A549 (cell line): Measurements from ENCODE around the gene TMEM179. TPM values are rescaled to one million over a fixed set of nuclear protein-coding genes. Genes with fewer than 3 reads are reported as not detected.

ENCODE experiments used
- ATAC-seq, 2 experiments: fragments of 200-7000 bp in 1 of 2; fragments of >200 bp in 1 of 2; cut with Nextera tagmentation in 1 of 2; cut with Tn5 transposase in 1 of 2; 3 replicates each; pipeline versions ENCODE4 v1.8.0 to v1.9.1; 2018 to 2020; ENCODE audit warnings: mild to moderate bottlenecking in 1 of 2, moderate library complexity in 1 of 2
- CTCF ChIA-PET: fragments of 300-600 bp; sonication (Branson Sonifier 250); formaldehyde crosslinking; extraction: SDS; loops from one replicate; lab custom pipeline; 2021; ENCODE audit warnings: antibody characterized with exemption, inconsistent platforms; lab: Yijun Ruan, JAX
- POLR2A ChIA-PET: fragments of 350-600 bp; formaldehyde crosslinking; extraction: SDS; loops from one replicate; lab custom pipeline; 2021; ENCODE audit warnings: antibody characterized with exemption, inconsistent platforms; lab: Yijun Ruan, JAX
- DNase-seq, 2 experiments: peaks; one replicate each; pipeline versions ENCODE4 v3.0.0 to v3.0.0-alpha.2; 2011 to 2016; ENCODE audit warnings: low read depth in 1 of 2, low spot score in 1 of 2
- FAIRE-seq: peaks from 2 replicates; lab custom pipeline; 2011; peaks lifted over from hg19 to GRCh38; lab: Jason Lieb, UNC
- H3K27ac ChIP-seq, 2 experiments: fragments of >200 bp; sonication (Bioruptor Twin); formaldehyde crosslinking; 3 replicates each; pipeline ENCODE4 v1.5.1; 2016 to 2017
- H3K4me1 ChIP-seq: fragments of >200 bp; sonication (Bioruptor Twin); formaldehyde crosslinking; 3 replicates; pipeline ENCODE4 v1.6.1; 2016
- H3K4me2 ChIP-seq: fragments of >200 bp; sonication (Bioruptor Twin); formaldehyde crosslinking; 3 replicates; pipeline ENCODE4 v1.6.1; 2016
- H3K4me3 ChIP-seq: fragments of >200 bp; sonication (Bioruptor Twin); formaldehyde crosslinking; 3 replicates; pipeline ENCODE4 v1.5.1; 2016
- H3K9me3 ChIP-seq: fragments of >200 bp; sonication (Bioruptor Twin); formaldehyde crosslinking; 3 replicates; pipeline ENCODE4 v1.6.1; 2016
- BCL3 ChIP-seq: fragments of >200 bp; sonication (Bioruptor Twin); formaldehyde crosslinking; IDR thresholded peaks from 3 replicates; pipeline ENCODE4 v1.6.1; 2016
- CEBPB ChIP-seq, 2 experiments: fragments of >200 bp in 1 of 2; sonication (Bioruptor Twin) in 1 of 2; formaldehyde crosslinking in 1 of 2; IDR thresholded peaks; 2 replicates each; pipeline ENCODE4 v1.6.1; 2012 to 2016
- EHF ChIP-seq: fragments of 250-450 bp; sonication (Bioruptor Pico); IDR thresholded peaks from 2 replicates; pipeline ENCODE4 v1.5.0; 2020; ENCODE audit warnings: mild to moderate bottlenecking
- EP300 ChIP-seq, 2 experiments: fragments of >200 bp; sonication (Bioruptor Twin); formaldehyde crosslinking; IDR thresholded peaks; 2 replicates in 1 of 2; 3 replicates in 1 of 2; pipeline ENCODE4 v1.6.1; 2016 to 2017
- JUN ChIP-seq, 2 experiments: fragments of >200 bp; sonication (Bioruptor Twin); formaldehyde crosslinking; IDR thresholded peaks; 2 replicates in 1 of 2; 3 replicates in 1 of 2; pipeline ENCODE4 v1.6.1; 2016 to 2017
- JUNB ChIP-seq: fragments of >200 bp; sonication (Bioruptor Twin); formaldehyde crosslinking; IDR thresholded peaks from 2 replicates; pipeline ENCODE4 v1.6.1; 2016
- KDM1A ChIP-seq: fragments of 200-600 bp; sonication (generic); IDR thresholded peaks from 2 replicates; pipeline ENCODE4 v1.6.1; 2016; ENCODE audit warnings: low read depth, mild to moderate bottlenecking
- MYC ChIP-seq: IDR thresholded peaks from 2 replicates; pipeline ENCODE4 v1.6.1; 2012; ENCODE audit warnings: mild to moderate bottlenecking, inconsistent platforms, low read length, improper control_type of control experiment, borderline replicate concordance
- NR3C1 ChIP-seq: fragments of >200 bp; sonication (Bioruptor Twin); formaldehyde crosslinking; IDR thresholded peaks from 3 replicates; pipeline ENCODE4 v1.6.1; 2017
- PHF8 ChIP-seq: fragments of 200-600 bp; sonication (generic); IDR thresholded peaks from 2 replicates; pipeline ENCODE4 v1.6.1; 2016; ENCODE audit warnings: low read depth, mild to moderate bottlenecking, antibody characterized with exemption, moderate library complexity, borderline replicate concordance
- RARB ChIP-seq: fragments of 250-450 bp; sonication (Bioruptor Pico); IDR thresholded peaks from 2 replicates; pipeline ENCODE4 v1.8.0; 2021; ENCODE audit warnings: mild to moderate bottlenecking, moderate library complexity
- RCOR1 ChIP-seq: fragments of 150-350 bp; IDR thresholded peaks from 2 replicates; pipeline ENCODE4 v1.6.1; 2014; ENCODE audit warnings: antibody characterized with exemption, low read length, low read depth
- RFX5 ChIP-seq: fragments of 450-650 bp; IDR thresholded peaks from 2 replicates; pipeline ENCODE4 v1.7.1; 2014; ENCODE audit warnings: antibody characterized with exemption, mild to moderate bottlenecking, moderate library complexity
- RNF2 ChIP-seq: fragments of 200-600 bp; sonication (generic); IDR thresholded peaks from 2 replicates; pipeline ENCODE4 v1.6.1; 2016; ENCODE audit warnings: low read depth, mild to moderate bottlenecking, antibody characterized with exemption, moderate library complexity, borderline replicate concordance
- SMC3 ChIP-seq: fragments of >200 bp; sonication (Bioruptor Twin); formaldehyde crosslinking; IDR thresholded peaks from 3 replicates; pipeline ENCODE4 v1.6.1; 2018; ENCODE audit warnings: inconsistent platforms
- SREBF2 ChIP-seq: fragments of 450-650 bp; IDR thresholded peaks from 2 replicates; pipeline ENCODE4 v1.6.1; 2014; ENCODE audit warnings: mild to moderate bottlenecking, moderate library complexity
- ZC3H11A ChIP-seq: fragments of 450-650 bp; IDR thresholded peaks from 2 replicates; pipeline ENCODE4 v1.6.1; 2014; ENCODE audit warnings: antibody characterized with exemption, mild to moderate bottlenecking
- ZNF302 ChIP-seq: fragments of 250-450 bp; sonication (Bioruptor Pico); IDR thresholded peaks from 2 replicates; pipeline ENCODE4 v1.9.0; 2021; ENCODE audit warnings: inconsistent platforms, mild to moderate bottlenecking, moderate library complexity
- ZSCAN20 ChIP-seq: fragments of 250-450 bp; sonication (Bioruptor Pico); IDR thresholded peaks from 2 replicates; pipeline ENCODE4 v1.8.0; 2022; ENCODE audit warnings: mild to moderate bottlenecking, moderate library complexity
- WGBS: methylation state at CpG from one replicate; pipeline ENCODE4 v1.1.6; 2017; ENCODE audit errors: missing lambda C conversion rate; 5-methylcytosine and 5-hydroxymethylcytosine counted together
- polyA plus RNA-seq, 4 experiments: library from polyadenylated mRNA; depleted of rRNA in 3 of 4; stranded (reverse); fragments of >200 nt; fragmentation: RNase III in 1 of 4; extraction: RNeasy Plus Mini Kit Qiagen cat#74134 plus additional on column Dnase treatment in 1 of 4; gene quantifications; 2 replicates in 3 of 4; 3 replicates in 1 of 4; pipeline ENCODE4 v1.2.3, GENCODE V29; 2011 to 2017
- TF ChIP-seq, protein P1 (sequence below): fragments of >200 bp; sonication (Bioruptor Twin); formaldehyde crosslinking; IDR thresholded peaks from 3 replicates; pipeline ENCODE4 v1.5.1; 2016
- TF ChIP-seq, protein P2 (sequence below): fragments of 250-450 bp; sonication (Bioruptor Pico); IDR thresholded peaks from 2 replicates; pipeline ENCODE4 v1.5.0; 2021; ENCODE audit warnings: mild to moderate bottlenecking, moderate library complexity, borderline replicate concordance

TMEM179 gene
- polyA plus RNA-seq, 2 of the 4 experiments (the other 2 are of a cell fraction): 0.63 TPM; not detected in 1

DNA sequence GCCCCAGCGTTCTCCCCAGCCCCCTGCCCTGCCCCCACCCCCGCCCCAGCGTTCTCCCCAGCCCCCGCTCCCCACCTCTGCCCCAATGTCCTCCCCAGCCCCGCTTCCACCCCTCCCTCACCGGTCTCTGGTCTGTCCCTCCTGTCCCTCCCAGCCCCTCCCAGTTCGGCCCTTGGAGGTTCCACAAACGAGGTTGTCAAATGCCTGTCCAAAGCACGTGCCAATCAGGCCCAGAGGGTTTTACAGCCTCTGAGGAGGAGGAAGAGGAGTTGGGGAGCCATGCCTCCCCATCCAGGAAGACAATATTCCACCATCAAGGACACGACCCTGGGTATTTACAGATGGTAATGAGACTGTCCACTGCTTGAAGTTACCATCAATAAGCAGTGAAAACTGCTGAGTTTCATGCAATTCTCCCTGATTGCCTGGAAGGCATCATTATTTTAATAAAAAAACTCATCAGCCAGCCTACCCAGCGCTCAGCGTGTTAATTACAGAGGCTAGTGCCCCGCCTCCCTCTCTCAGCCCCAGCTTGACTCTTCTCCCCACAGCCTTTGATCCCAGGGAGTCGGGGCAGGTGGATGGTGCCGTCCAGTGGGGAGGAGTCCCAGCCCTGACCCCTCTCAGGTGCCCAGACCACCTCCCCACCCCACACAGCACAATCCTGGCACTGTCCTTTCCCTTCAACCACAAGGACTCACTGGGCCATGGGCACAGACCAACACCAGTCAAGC is 55.6 kb downstream of the TMEM179 start:
- Histone ChIP-seq H3K9me3 (no peaks in the 10 kb centered on the region), H3K27ac (no peak overlapping the region), H3K4me1 (no peaks in the 10 kb centered on the region)
- ATAC-seq: no peak
- no peak for FAIRE-seq
- 40% methylated on average over 9 of the region's 15 CpGs for WGBS
- POLR2A ChIA-PET: no interaction called here
- TF ChIP-seq RNF2: no peak
- no peak for TF ChIP-seq JUNB
- TF ChIP-seq RCOR1: no peak
- no peak for TF ChIP-seq RFX5
- TF ChIP-seq ZC3H11A: no peak
- no peak for TF ChIP-seq RARB
- no peak for TF ChIP-seq PHF8
- TF ChIP-seq CEBPB (IDR thresholded peaks at IDR 0.05): no peak
- TF ChIP-seq, protein P1, sequence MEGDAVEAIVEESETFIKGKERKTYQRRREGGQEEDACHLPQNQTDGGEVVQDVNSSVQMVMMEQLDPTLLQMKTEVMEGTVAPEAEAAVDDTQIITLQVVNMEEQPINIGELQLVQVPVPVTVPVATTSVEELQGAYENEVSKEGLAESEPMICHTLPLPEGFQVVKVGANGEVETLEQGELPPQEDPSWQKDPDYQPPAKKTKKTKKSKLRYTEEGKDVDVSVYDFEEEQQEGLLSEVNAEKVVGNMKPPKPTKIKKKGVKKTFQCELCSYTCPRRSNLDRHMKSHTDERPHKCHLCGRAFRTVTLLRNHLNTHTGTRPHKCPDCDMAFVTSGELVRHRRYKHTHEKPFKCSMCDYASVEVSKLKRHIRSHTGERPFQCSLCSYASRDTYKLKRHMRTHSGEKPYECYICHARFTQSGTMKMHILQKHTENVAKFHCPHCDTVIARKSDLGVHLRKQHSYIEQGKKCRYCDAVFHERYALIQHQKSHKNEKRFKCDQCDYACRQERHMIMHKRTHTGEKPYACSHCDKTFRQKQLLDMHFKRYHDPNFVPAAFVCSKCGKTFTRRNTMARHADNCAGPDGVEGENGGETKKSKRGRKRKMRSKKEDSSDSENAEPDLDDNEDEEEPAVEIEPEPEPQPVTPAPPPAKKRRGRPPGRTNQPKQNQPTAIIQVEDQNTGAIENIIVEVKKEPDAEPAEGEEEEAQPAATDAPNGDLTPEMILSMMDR: no peak
- no peak for TF ChIP-seq JUN (IDR thresholded peaks at IDR 0.05)
- no peak for TF ChIP-seq NR3C1
- no peak for TF ChIP-seq MYC
- TF ChIP-seq ZNF302 (CRISPR knock-in tag): no peak
- TF ChIP-seq, protein P2, sequence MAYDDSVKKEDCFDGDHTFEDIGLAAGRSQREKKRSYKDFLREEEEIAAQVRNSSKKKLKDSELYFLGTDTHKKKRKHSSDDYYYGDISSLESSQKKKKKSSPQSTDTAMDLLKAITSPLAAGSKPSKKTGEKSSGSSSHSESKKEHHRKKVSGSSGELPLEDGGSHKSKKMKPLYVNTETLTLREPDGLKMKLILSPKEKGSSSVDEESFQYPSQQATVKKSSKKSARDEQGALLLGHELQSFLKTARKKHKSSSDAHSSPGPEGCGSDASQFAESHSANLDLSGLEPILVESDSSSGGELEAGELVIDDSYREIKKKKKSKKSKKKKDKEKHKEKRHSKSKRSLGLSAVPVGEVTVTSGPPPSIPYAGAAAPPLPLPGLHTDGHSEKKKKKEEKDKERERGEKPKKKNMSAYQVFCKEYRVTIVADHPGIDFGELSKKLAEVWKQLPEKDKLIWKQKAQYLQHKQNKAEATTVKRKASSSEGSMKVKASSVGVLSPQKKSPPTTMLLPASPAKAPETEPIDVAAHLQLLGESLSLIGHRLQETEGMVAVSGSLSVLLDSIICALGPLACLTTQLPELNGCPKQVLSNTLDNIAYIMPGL (CRISPR knock-in tag): no peak
- no peak for TF ChIP-seq EHF (CRISPR knock-in tag)
- TF ChIP-seq SMC3: no peak
- TF ChIP-seq BCL3: no peak
- TF ChIP-seq SREBF2: no peak
- no peak for TF ChIP-seq ZSCAN20
- TF ChIP-seq, all 56 proteins: peak for 0
- Histone ChIP-seq H3K4me2 (no peak overlapping the region), H3K4me3 (no peak overlapping the region)
- CTCF ChIA-PET: interaction anchor here (3.5 kb wide), 1 partner anchor 16 kb away, joined by 20 read pairs; no protein-coding TSS in a partner anchor
- DNase-seq: no peak

- no peak overlapping the region for H3K4me2 ChIP-seq
- DNase-seq (no peak), ATAC-seq (no peak), FAIRE-seq (no peak)
- ChIA-PET CTCF (interaction anchor here (0.6 to 1.8 kb wide), 2 partner anchors 43 to 410 kb away, joined by 3 to 6 read pairs; no protein-coding TSS in a partner anchor), POLR2A (no interaction called here)
- no peak overlapping the region for H3K4me3 ChIP-seq
- no peaks in the 10 kb centered on the region for H3K9me3 ChIP-seq
- TF ChIP-seq EP300 (IDR thresholded peaks at IDR 0.05): no peak
- TF ChIP-seq KDM1A: no peak
- 28% methylated on average over 7 of the region's 14 CpGs for WGBS
- H3K4me1 ChIP-seq: no peaks in the 10 kb centered on the region
- no peak overlapping the region for H3K27ac ChIP-seq
Observed at GRCh38 chr14:104547998-104548700, 56.4 kb downstream of the TMEM179 start.
